HUES48 (cell line): ENCODE results near the gene PPP1R3C.

Experiments
- H3K27ac ChIP-seq: one replicate; pipeline ENCODE4 v1.7.0; 2013; ENCODE audit warnings: low read depth, low read length, inconsistent platforms
- H3K27me3 ChIP-seq: 2 replicates; pipeline ENCODE4 v1.6.1; 2013; ENCODE audit warnings: mild to moderate bottlenecking, low read length; ENCODE audit not compliant: control insufficient read depth, insufficient read depth
- H3K36me3 ChIP-seq: 2 replicates; pipeline ENCODE4 v1.6.1; 2013; ENCODE audit warnings: low read length; ENCODE audit not compliant: control insufficient read depth, insufficient read depth
- H3K4me1 ChIP-seq: 2 replicates; pipeline ENCODE4 v1.6.1; 2013; ENCODE audit warnings: mild to moderate bottlenecking, low read length; ENCODE audit not compliant: control insufficient read depth, insufficient read depth
- H3K4me3 ChIP-seq: 2 replicates; pipeline ENCODE4 v1.5.1; 2013; ENCODE audit warnings: mild to moderate bottlenecking, low read depth, low read length
- H3K9ac ChIP-seq: 2 replicates; pipeline ENCODE4 v1.6.1; 2013; ENCODE audit warnings: mild to moderate bottlenecking, low read depth, low read length, moderate library complexity
- H3K9me3 ChIP-seq: 2 replicates; pipeline ENCODE4 v1.6.1; 2013; ENCODE audit warnings: low read length; ENCODE audit not compliant: control insufficient read depth, insufficient read depth

Gene PPP1R3C

GRCh38 chr10:91653219-91653870, 20.5 kb upstream of the PPP1R3C start:
- no peak overlapping the region for H3K4me3 ChIP-seq
- H3K9ac ChIP-seq: no peak overlapping the region
- H3K36me3 ChIP-seq: no peaks in the 10 kb centered on the region
- H3K9me3 ChIP-seq: peaks cover 2% of the 10 kb centered on the region; the same call in 1 of the 2 replicates
- H3K4me1 ChIP-seq: no peaks in the 10 kb centered on the region
- no peak overlapping the region for H3K27ac ChIP-seq
- H3K27me3 ChIP-seq: no peaks in the 10 kb centered on the region

GRCh38 chr10:91652364-91652763, 19.5 kb upstream of the PPP1R3C start:
- no peak overlapping the region for H3K4me3 ChIP-seq
- no peak overlapping the region for H3K27ac ChIP-seq
- H3K27me3 ChIP-seq: no peaks in the 10 kb centered on the region

GRCh38 chr10:91643700-91644099, 10.8 kb upstream of the PPP1R3C start:
- Histone ChIP-seq H3K27me3 (no peaks in the 10 kb centered on the region), H3K9me3 (no peaks in the 10 kb centered on the region), H3K4me3 (no peak overlapping the region), H3K4me1 (no peaks in the 10 kb centered on the region), H3K36me3 (no peaks in the 10 kb centered on the region), H3K27ac (no peak overlapping the region), H3K9ac (no peak overlapping the region)

More at GRCh38 chr10:91652364-91652763, 19.5 kb upstream of the PPP1R3C start:
- no peaks in the 10 kb centered on the region for H3K9me3 ChIP-seq
- H3K9ac ChIP-seq: no peak overlapping the region
- no peaks in the 10 kb centered on the region for H3K4me1 ChIP-seq
- H3K36me3 ChIP-seq: no peaks in the 10 kb centered on the region

DNA sequence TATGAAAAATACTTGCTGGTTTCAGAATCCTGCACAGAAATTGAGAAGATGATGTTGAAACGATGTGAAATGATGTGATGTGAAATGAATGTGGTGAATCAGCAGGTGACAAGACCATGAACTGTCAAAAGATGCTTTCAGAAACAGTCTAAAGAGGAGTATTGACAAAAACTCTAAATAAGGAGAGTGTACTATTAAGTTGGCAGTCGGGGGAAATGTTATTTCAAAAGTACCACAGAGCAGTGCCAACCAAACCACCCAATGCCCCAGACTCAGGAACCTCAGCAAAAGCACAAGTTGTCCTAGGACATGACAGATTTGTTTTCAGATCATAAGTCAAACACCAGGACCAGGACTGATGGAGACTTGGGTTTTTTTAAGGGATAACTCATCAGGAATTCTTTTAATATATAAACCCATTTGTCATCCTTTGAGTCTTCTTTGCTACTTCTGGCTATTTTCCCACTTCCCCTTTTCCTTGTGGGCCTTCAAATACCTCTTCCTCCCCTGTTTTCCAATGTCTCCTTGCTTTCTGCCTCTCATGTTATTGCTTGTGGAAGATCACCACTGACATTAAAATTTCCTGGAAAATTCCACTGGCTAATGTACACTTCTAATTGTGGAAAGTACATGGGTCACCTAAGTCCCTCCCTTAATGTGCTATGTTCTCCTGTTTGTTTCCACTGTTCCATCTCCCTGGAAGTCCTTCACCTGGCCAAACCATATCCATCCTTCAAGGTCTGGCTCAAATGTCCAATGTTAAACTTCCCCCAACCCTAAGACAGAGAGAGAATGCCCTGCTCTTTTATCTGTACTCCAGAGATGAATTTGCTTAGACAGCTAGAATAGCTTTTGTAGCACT, 10.2 kb upstream of the PPP1R3C start:
- Histone ChIP-seq H3K27me3 (no peaks in the 10 kb centered on the region), H3K9ac (no peak overlapping the region), H3K36me3 (no peaks in the 10 kb centered on the region), H3K4me1 (no peaks in the 10 kb centered on the region), H3K9me3 (no peaks in the 10 kb centered on the region), H3K4me3 (no peak overlapping the region), H3K27ac (no peak overlapping the region)

- Histone ChIP-seq H3K9me3 (no peaks in the 10 kb centered on the region), H3K9ac (no peak overlapping the region), H3K27ac (no peak overlapping the region), H3K36me3 (no peaks in the 10 kb centered on the region), H3K27me3 (peaks cover 25% of the 10 kb centered on the region), H3K4me1 (peaks cover 6% of the 10 kb centered on the region; the same call in 1 of the 2 replicates), H3K4me3 (no peak overlapping the region)
These were observed 4.0 kb upstream of the PPP1R3C start for GRCh38 chr10:91636892-91637291.

DNA sequence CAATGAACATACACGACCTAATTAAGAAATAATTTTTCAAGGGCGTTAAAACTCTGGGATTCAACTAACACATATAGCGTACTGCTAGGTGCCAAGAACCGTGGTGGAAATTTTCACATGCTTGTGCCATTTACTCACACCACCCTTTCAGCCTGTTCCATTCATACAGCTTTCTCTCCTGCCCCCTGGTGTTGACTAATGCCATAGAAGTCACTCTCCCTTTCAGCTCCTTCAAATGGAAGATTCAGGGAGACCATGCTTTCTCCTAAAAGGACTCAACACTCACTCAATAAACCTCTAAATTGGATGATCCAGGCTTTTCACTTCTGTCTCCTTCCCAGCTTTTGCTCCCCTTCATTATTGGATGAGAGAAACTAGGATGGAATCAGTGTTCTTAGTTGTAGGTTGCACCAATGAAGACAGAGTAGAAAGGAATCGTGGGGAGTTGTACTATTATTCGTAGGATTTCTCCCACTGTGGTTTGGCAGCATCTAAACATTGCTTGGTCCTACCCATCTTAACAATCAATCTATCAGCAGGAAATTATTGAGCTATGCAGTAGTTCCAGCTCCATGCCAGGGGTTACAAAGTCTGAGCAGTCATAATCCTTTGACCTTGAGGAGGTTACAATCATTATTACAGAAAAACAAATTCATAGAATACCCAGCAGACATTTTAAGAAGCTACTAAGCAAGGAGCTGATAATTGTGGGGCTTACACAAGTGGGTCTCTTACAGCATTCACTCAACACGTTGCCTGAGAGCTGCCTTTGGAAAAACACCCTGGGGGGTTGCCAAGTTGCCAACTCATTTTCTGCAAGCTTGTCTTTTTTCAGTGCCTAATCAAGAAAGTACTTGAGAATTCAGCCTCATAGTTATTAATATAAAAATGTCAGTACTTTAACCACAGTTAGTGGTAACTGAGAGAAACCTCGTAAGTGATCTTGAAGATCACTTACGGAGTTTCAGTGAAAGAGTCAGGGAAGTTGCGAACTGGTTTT, 2.8 kb upstream of the PPP1R3C start:
- Histone ChIP-seq H3K36me3 (no peaks in the 10 kb centered on the region), H3K9me3 (no peaks in the 10 kb centered on the region), H3K27me3 (peaks cover 26% of the 10 kb centered on the region), H3K4me3 (no peak overlapping the region), H3K4me1 (peaks cover 6% of the 10 kb centered on the region; the same call in 1 of the 2 replicates), H3K9ac (no peak overlapping the region), H3K27ac (no peak overlapping the region)

DNA sequence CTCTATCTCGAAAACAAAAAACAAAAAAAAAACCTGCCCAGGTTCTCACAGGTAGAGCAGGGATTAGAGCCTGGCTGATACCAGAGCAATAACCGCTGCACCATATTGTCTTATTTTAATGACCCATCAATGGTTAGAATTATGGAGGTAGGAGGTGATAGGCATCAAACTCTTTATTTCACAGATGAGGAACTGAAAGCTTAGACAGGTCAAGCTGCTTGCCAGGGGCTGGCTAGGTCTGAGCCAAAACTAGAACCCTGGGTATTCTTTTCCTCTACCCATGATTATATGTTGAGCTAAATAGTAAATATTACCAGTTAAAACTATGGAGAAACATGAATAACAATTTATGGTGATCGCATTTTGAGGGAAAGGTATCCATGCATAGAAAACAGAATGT, 2.0 kb upstream of the PPP1R3C start:
- Histone ChIP-seq H3K4me1 (peaks cover 6% of the 10 kb centered on the region; the same call in 1 of the 2 replicates), H3K36me3 (no peaks in the 10 kb centered on the region), H3K27ac (no peak overlapping the region), H3K27me3 (peaks cover 26% of the 10 kb centered on the region), H3K4me3 (no peak overlapping the region), H3K9ac (no peak overlapping the region), H3K9me3 (no peaks in the 10 kb centered on the region)

DNA sequence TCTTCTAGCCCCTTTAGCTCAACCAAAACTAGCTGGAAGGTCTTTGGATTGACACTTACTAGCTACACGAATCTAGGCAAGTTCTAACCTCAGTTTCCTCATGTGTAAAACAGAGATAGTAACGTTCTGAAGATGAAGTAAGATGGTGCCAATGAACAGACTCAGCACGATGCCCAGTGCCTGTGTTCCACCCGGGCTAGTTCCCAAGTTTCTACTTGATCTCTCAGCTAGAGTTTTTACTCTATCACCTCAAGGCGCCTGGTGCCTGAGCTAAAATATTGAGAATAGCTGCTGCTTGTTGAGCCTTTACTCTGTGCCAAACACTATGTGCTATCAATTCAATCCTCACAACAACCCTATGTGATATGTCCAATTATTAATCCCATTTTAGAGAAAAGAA, 1.4 kb upstream of the PPP1R3C start:
- Histone ChIP-seq H3K27ac (no peak overlapping the region), H3K27me3 (peaks cover 26% of the 10 kb centered on the region), H3K4me1 (peaks cover 6% of the 10 kb centered on the region; the same call in 1 of the 2 replicates), H3K36me3 (no peaks in the 10 kb centered on the region), H3K9me3 (no peaks in the 10 kb centered on the region), H3K4me3 (no peak overlapping the region), H3K9ac (no peak overlapping the region)

- Histone ChIP-seq H3K4me1 (peaks cover 6% of the 10 kb centered on the region; the same call in 1 of the 2 replicates), H3K9ac (no peak overlapping the region), H3K27ac (no peak overlapping the region), H3K27me3 (peaks cover 26% of the 10 kb centered on the region), H3K4me3 (no peak overlapping the region), H3K9me3 (no peaks in the 10 kb centered on the region), H3K36me3 (no peaks in the 10 kb centered on the region)
These were observed 2.2 kb downstream of the PPP1R3C start for GRCh38 chr10:91630625-91631024.

- Histone ChIP-seq H3K4me3 (no peak overlapping the region), H3K9ac (no peak overlapping the region)
These were observed 2.9 kb downstream of the PPP1R3C start for GRCh38 chr10:91629715-91630549.

More at GRCh38 chr10:91629715-91630549, 2.9 kb downstream of the PPP1R3C start:
- Histone ChIP-seq H3K4me1 (peaks cover 6% of the 10 kb centered on the region; the same call in 1 of the 2 replicates), H3K27ac (no peak overlapping the region), H3K9me3 (no peaks in the 10 kb centered on the region), H3K27me3 (peaks cover 26% of the 10 kb centered on the region), H3K36me3 (no peaks in the 10 kb centered on the region)
